NCI-H345 treated with DMSO at 0.1 percent for 48 hours (cell line): Measurements from ENCODE around the gene FLNC.

ENCODE experiments used
- DNase-seq: peaks from one replicate; lab custom pipeline; 2025; ENCODE audit not compliant: unreplicated experiment; lab: John Stamatoyannopoulos, UW

Gene FLNC

GRCh38 chr7:128861957-128862570, 31.9 kb downstream of the FLNC start:
- no peak for DNase-seq

GRCh38 chr7:128862571-128863432, 32.6 kb downstream of the FLNC start, which contains the start of gene ATP6V1F:
ATP6V1F (plus strand) TSS chr7:128862856; CDS start chr7:128862905, 49 bp downstream.
- DNase-seq, result peak; percentile 95

- DNase-seq, result no peak
Measured at GRCh38 chr7:128863433-128863989, 33.3 kb downstream of the FLNC start.

GRCh38 chr7:128865303-128865702, 35.1 kb downstream of the FLNC start:
- DNase-seq, result no peak

GRCh38 chr7:128865996-128866877, 36.0 kb downstream of the FLNC start:
- DNase-seq, result no peak

- DNase-seq, result no peak
Measured at GRCh38 chr7:128867241-128867640, 37.0 kb downstream of the FLNC start.

GRCh38 chr7:128867842-128868623, 37.8 kb downstream of the FLNC start:
- peak; percentile 83 for DNase-seq

GRCh38 chr7:128868624-128869137, 38.5 kb downstream of the FLNC start:
- DNase-seq, result no peak

- peak; percentile 47 for DNase-seq
Measured at GRCh38 chr7:128869138-128869943, 39.1 kb downstream of the FLNC start.

- DNase-seq, result no peak
Measured at GRCh38 chr7:128869944-128870285, 39.7 kb downstream of the FLNC start.

GRCh38 chr7:128871050-128871449, 40.8 kb downstream of the FLNC start:
- DNase-seq, result no peak

- no peak for DNase-seq
Measured at GRCh38 chr7:128872394-128872824, 42.2 kb downstream of the FLNC start.

- no peak for DNase-seq
Measured at GRCh38 chr7:128873234-128873633, 43.0 kb downstream of the FLNC start.

GRCh38 chr7:128874140-128875031, 44.2 kb downstream of the FLNC start:
- peak; percentile 17 for DNase-seq

- no peak for DNase-seq
Measured at GRCh38 chr7:128875523-128875948, 45.3 kb downstream of the FLNC start.

- no peak for DNase-seq
Measured at GRCh38 chr7:128876127-128876526, 45.9 kb downstream of the FLNC start.

GRCh38 chr7:128876586-128876977, 46.4 kb downstream of the FLNC start:
- DNase-seq, result no peak
